CD4-positive, alpha-beta T cell (primary cell): ENCODE results near the gene VIPR2. TPM values are rescaled to one million over a fixed set of nuclear protein-coding genes. Genes with fewer than 3 reads are reported as not detected.

Source experiments
- ATAC-seq: fragments of 200-7000 bp; cut with Tn5 transposase; one replicate; pipeline ENCODE4 v1.10.0; 2022; ENCODE audit warnings: mild to moderate bottlenecking; ENCODE audit not compliant: poor library complexity
- CTCF ChIA-PET: fragments of 350-600 bp; sonication (Branson Sonifier 250); formaldehyde crosslinking; loops from one replicate; lab custom pipeline; 2021; ENCODE audit warnings: antibody characterized with exemption, inconsistent platforms; lab: Charles Lee
- POLR2A ChIA-PET: fragments of 350-600 bp; sonication (Branson Sonifier 250); formaldehyde crosslinking; loops from one replicate; lab custom pipeline; 2021; ENCODE audit warnings: antibody characterized with exemption, inconsistent platforms; lab: Charles Lee
- DNase-seq, 14 experiments: peaks; one replicate each; pipeline ENCODE4 v3.0.0-alpha.2; 2013 to 2020; ENCODE audit warnings: mixed read lengths in 2 of 14
- H3K27ac ChIP-seq, 2 donors: one replicate each; pipeline versions ENCODE4 v1.5.1 to v1.7.0; 2013; ENCODE audit warnings: low read length in 2 of 2, low read depth in 1 of 2, mild to moderate bottlenecking in 1 of 2
- H3K27me3 ChIP-seq, 2 experiments: 1 replicate in 1 of 2; 2 replicates in 1 of 2; pipeline versions ENCODE4 v1.6.1 to v1.7.0; 2013; ENCODE audit warnings: low read length in 2 of 2, control low read depth in 1 of 2, mild to moderate bottlenecking in 1 of 2, moderate library complexity in 1 of 2; ENCODE audit not compliant: insufficient read depth in 2 of 2, control insufficient read depth in 1 of 2
- H3K36me3 ChIP-seq: one replicate; pipeline ENCODE4 v1.6.1; 2013; ENCODE audit warnings: low read length, control low read depth; ENCODE audit not compliant: insufficient read depth
- H3K4me1 ChIP-seq: one replicate; pipeline ENCODE4 v1.6.1; 2013; ENCODE audit warnings: low read length, control low read depth; ENCODE audit not compliant: insufficient read depth
- H3K4me3 ChIP-seq: one replicate; pipeline ENCODE4 v1.5.1; 2013; ENCODE audit warnings: mild to moderate bottlenecking, low read length, moderate library complexity
- H3K9me3 ChIP-seq, 2 experiments: 1 replicate in 1 of 2; 2 replicates in 1 of 2; pipeline versions ENCODE4 v1.6.1 to v1.7.0; 2013; ENCODE audit warnings: low read length in 2 of 2, mild to moderate bottlenecking in 2 of 2, control low read depth in 1 of 2, moderate library complexity in 1 of 2; ENCODE audit not compliant: control insufficient read depth in 1 of 2, insufficient read depth in 1 of 2
- H3K27ac Mint-ChIP-seq: one replicate; pipeline ENCODE4 v1.8.0; 2020; ENCODE audit warnings: mixed read lengths
- H3K27me3 Mint-ChIP-seq: one replicate; pipeline ENCODE4 v1.8.0; 2021; ENCODE audit warnings: mixed read lengths
- H3K36me3 Mint-ChIP-seq: one replicate; pipeline ENCODE4 v1.8.0; 2021; ENCODE audit warnings: low read depth, mixed read lengths
- H3K4me1 Mint-ChIP-seq: one replicate; pipeline ENCODE4 v1.8.0; 2021; ENCODE audit warnings: low read depth, mixed read lengths
- H3K4me3 Mint-ChIP-seq: one replicate; pipeline ENCODE4 v1.8.0; 2020; ENCODE audit warnings: mild to moderate bottlenecking, mixed read lengths
- H3K9me3 Mint-ChIP-seq: one replicate; pipeline ENCODE4 v1.8.0; 2020; ENCODE audit warnings: mixed read lengths
- CTCF ChIP-seq: fragments of 200-600 bp; IDR thresholded peaks from one replicate; pipeline ENCODE4 v1.8.0; 2022; ENCODE audit warnings: antibody characterized with exemption, mild to moderate bottlenecking
- intact Hi-C, 2 experiments: fragments of 100-400 bp; cut with DNase I in 1 of 2; cut with micrococcal nuclease in 1 of 2; formaldehyde crosslinking; loops; one replicate each; pipeline versions ENCODE4 v1.15.1 to v1.9.0; 2023 to 2025; cut with DNase I, micrococcal nuclease
- total RNA-seq, 174 experiments: library from RNA in 2 of 174; stranded (reverse) in 2 of 174; gene quantifications; one replicate each; pipeline ENCODE4 v1.2.3 and lab custom pipeline; 2021 to 2026

VIPR2 gene
- total RNA-seq, 2 experiments from 2014 or later, result 0.59 to 0.80 TPM

- H3K4me3 Mint-ChIP-seq, result no peak overlapping the region
- CTCF ChIA-PET, result no interaction called here
- POLR2A ChIA-PET, result no interaction called here
Measured at GRCh38 chr7:159016591-159016990, 128.1 kb downstream of the VIPR2 start.

GRCh38 chr7:159015454-159016410 lies 128.9 kb downstream of the VIPR2 start:
- no peak for TF ChIP-seq CTCF
- H3K9me3 Mint-ChIP-seq, result no peaks in the 10 kb centered on the region
- no peak overlapping the region for H3K4me3 Mint-ChIP-seq
- no peak overlapping the region for H3K27ac Mint-ChIP-seq
- H3K27me3 Mint-ChIP-seq, result no peaks in the 10 kb centered on the region
- ATAC-seq, result no peak
- Histone ChIP-seq H3K9me3 (peaks cover 0 to 9% of the 10 kb centered on the region in 2 experiments), H3K36me3 (no peaks in the 10 kb centered on the region), H3K4me1 (no peaks in the 10 kb centered on the region), H3K27me3 (no peaks in the 10 kb centered on the region), H3K27ac (no peak overlapping the region), H3K4me3 (no peak overlapping the region)
- no peak for DNase-seq
- no peaks in the 10 kb centered on the region for H3K36me3 Mint-ChIP-seq
- intact Hi-C loops, result no loop called here
- ChIA-PET POLR2A (no interaction called here), CTCF (no interaction called here)
- peaks cover 28% of the 10 kb centered on the region for H3K4me1 Mint-ChIP-seq

More at GRCh38 chr7:159016591-159016990, 128.1 kb downstream of the VIPR2 start:
- no peaks in the 10 kb centered on the region for H3K27me3 ChIP-seq
- no peak for TF ChIP-seq CTCF
- intact Hi-C loops, result no loop called here
- DNase-seq (no peak), ATAC-seq (no peak)
- no peak overlapping the region for H3K4me3 ChIP-seq
- H3K27ac ChIP-seq, result no peak overlapping the region
- Mint-ChIP-seq H3K4me1 (peaks cover 22% of the 10 kb centered on the region), H3K27ac (no peak overlapping the region), H3K9me3 (no peaks in the 10 kb centered on the region), H3K27me3 (no peaks in the 10 kb centered on the region), H3K36me3 (no peaks in the 10 kb centered on the region)
- peaks cover 0 to 15% of the 10 kb centered on the region in 2 experiments for H3K9me3 ChIP-seq
- H3K4me1 ChIP-seq, result no peaks in the 10 kb centered on the region
- no peaks in the 10 kb centered on the region for H3K36me3 ChIP-seq

- no peak overlapping the region for H3K4me3 Mint-ChIP-seq
- Histone ChIP-seq H3K27ac (no peak overlapping the region), H3K36me3 (no peaks in the 10 kb centered on the region), H3K27me3 (no peaks in the 10 kb centered on the region), H3K4me1 (no peaks in the 10 kb centered on the region), H3K4me3 (no peak overlapping the region), H3K9me3 (peaks cover 0 to 9% of the 10 kb centered on the region in 2 experiments)
- no peaks in the 10 kb centered on the region for H3K9me3 Mint-ChIP-seq
- no peak for TF ChIP-seq CTCF
- no peaks in the 10 kb centered on the region for H3K36me3 Mint-ChIP-seq
- no peak overlapping the region for H3K27ac Mint-ChIP-seq
- peaks cover 28% of the 10 kb centered on the region for H3K4me1 Mint-ChIP-seq
- DNase-seq (no peak), ATAC-seq (no peak)
- intact Hi-C loops, result no loop called here
- CTCF ChIA-PET, result no interaction called here
- POLR2A ChIA-PET, result no interaction called here
- no peaks in the 10 kb centered on the region for H3K27me3 Mint-ChIP-seq
Measured at GRCh38 chr7:159015081-159015453, 129.6 kb downstream of the VIPR2 start.
